HG03457 (cell line): ENCODE results near the gene MCF2L2.
"Not testable (repeated sequence)": the region's sequence is repeated elsewhere in the genome, so short reads cannot be mapped to it uniquely, and the experiment has no call there.

Experiments
- ATAC-seq: cut with Tn5 transposase; IDR thresholded peaks from one replicate; pipeline ENCODE4 v1.9.1; 2021; ENCODE audit warnings: moderate number of reproducible peaks; ENCODE audit not compliant: unreplicated experiment

MCF2L2 gene

DNA sequence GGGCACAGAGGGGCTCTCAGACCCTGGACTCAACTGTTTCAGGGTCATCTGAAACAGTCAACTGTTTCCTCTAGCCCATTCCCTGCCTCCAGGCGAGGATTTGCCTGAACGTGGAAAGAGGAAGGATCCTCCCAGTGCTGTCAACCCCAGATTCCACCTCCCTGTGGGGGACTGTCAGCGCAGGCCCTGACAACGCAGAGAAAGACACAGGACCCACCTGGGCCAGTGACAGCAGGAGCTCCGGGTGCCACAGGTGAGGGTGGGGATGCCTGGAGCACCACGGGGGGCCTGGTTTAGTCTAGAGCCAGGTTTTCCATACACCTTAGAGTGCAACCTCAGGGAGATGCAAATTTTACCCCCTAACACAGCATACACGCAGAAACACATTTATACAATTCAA, 246.3 kb downstream of the MCF2L2 start:
- no peak for ATAC-seq

DNA sequence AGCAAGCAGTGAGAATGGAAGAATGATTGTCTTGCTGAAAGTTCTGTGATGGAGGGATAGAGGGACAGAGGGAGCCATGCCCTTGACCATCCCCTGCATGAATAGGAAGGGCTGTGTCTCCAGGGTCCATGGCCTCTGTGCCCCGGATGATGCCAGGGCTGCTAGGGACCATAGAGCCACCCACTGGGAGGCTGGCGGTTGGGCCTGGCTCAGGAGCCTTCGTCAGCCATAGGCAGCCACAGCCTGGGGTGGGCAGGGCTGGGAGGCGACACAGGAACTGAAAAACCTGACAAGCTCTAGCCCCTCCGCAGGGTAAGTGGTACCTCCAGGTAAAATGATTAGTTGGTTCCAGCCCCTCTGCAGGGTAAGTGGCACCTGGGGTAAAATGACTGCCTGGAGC, 246.8 kb downstream of the MCF2L2 start:
- no peak for ATAC-seq

- no peak for ATAC-seq
Measured at GRCh38 chr3:183180784-183181295, 247.6 kb downstream of the MCF2L2 start.

DNA sequence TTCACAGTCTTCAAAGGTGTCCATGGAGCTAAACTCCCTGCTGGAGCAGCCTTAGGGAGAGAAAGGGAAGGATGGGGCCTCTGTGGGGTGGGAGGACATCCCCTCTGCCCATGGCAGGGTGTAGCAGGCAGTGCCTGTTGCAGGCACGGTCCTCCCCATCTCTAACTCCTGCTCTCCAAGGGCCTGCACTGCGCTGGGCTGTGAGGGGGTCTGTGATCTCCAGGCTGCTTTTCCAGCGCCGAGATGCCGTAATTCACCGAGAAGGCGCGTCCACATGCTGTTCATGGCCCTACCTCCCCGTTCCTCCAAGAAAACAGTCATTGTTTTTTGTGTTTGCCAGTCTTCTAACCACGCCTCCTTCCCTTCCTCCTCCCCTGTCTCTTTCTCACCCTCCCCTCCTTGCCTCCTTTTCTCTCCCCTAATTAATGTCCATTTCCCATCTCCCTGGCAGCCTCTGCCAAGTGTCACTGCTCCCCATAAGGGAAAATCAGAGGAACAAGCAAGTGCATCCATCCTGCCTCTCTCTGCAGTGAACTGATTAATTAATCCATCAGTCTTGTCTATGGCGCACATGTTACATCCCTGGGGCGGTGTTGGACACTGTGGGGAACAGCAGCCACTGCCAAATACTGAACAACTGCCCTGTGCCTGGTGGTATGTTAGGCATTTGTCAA, 248.2 kb downstream of the MCF2L2 start:
- no peak for ATAC-seq

DNA sequence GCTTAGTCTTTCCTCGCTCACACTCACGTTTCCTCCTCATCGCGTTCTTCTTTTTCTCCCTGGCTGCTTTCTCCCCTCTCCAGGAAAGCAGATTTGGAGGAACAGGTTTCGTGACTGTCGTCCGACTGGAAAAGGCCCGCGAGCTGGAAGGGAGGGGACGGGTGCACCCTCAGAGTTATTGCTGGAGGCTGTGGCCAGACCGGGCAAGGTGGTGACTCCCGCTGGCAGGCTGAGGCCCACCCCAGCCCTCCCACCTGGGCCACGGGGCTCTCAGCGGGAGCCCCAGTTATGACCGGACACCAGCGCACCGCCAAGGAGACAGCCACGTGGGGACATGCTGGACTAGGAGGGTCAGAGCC, 248.9 kb downstream of the MCF2L2 start:
- not testable (repeated sequence) for ATAC-seq

DNA sequence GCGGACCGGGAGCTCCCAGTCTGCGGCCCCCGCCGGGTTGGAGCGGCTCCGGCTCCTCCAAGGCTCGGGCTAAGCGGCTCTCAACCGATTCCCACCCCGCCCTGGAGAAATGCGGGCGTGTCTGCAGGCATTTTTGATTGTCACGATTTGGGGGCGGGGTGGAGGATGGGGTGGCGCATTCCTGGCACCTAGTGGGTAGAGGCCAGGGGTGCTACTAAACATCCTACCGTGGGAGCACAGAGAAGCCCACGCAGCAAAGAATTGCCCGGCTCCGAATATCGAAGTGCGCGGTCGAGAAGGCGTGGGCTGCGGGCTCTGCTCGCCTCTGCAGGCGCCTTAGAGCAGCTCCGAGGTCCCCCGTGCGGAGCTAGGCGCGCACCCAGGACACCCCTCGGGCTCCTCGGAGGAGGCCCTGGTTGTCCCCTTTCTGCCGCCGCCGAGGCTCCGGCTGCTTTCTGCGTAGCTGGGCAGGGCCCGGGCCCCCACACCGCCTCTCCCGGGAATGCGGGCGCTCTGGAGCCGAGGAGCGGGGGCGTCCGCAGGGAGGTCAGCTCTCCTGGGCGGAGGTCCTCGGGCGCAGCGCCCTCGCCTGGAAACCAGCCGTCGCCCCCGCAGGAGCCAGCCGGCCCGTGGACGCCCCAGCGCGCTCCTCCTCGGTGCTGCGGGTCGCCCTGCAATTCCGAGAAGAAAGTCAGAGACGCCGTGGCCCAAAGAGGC, 249.4 kb downstream of the MCF2L2 start:
- no peak for ATAC-seq

GRCh38 chr3:183178512-183178832, 249.9 kb downstream of the MCF2L2 start:
- ATAC-seq: no peak

- no peak for ATAC-seq
Measured at GRCh38 chr3:183172051-183172639, 256.3 kb downstream of the MCF2L2 start.

- ATAC-seq: not testable (repeated sequence)
Measured at GRCh38 chr3:183167975-183168374, 260.4 kb downstream of the MCF2L2 start.

DNA sequence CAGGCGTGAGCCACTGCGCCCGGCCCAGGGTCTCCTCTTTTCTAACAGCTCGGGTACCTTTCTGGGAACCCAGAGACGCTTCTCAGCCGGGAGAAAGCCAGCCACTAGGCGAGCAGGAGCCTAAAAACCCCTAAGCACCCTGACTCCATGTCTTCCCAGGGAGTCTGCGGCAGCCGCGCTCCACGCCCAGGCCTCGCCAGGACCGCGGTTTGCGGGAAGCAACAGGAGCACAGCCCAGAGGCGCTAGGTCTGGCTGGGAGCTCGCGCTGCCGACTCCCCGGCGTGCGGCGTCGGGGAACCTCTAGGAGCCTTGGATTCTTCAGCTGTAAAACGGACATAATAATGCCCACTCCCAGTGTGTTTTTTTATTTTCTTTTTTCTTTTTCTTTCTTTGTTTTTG, 264.9 kb downstream of the MCF2L2 start:
- ATAC-seq: no peak

DNA sequence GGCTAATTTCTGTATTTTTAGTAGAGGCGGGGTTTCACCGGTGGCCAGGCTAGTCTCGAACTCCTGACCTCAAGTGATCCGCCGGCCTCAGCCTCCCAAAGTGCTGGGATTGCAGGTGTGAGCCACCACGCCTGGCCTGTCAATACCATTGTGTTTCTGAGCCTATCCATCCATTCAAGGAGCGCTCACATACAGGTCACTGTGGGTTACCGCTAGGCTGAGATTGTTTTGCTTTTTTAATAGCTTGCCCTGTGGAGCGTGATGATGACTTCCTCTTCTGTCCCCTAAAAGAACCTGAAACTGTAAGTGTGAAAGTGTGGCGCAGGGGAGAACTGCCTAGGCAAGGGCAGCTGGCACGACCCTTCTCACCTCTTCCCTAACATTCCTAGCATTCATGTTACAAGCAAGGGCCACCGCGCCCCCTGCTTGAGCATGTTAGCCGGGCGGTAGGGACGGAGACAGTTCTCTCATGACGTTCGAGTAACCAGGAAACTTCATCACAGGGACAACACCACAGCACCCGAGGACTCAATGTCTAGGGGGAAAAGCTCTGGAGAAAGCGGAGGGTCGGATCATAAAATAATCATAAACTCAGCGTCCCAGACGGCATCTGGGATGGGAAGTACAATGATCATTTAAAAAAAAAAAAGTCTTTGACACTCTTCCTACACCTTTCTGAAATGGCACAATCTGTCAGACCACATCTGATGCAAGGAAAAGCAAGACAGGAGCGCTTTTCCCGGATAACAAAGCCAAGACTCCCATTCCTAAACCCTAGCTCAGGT, 266.7 kb downstream of the MCF2L2 start:
- peak; percentile 65 for ATAC-seq

- no peak for ATAC-seq
Measured at GRCh38 chr3:183160616-183161015, 267.8 kb downstream of the MCF2L2 start.

DNA sequence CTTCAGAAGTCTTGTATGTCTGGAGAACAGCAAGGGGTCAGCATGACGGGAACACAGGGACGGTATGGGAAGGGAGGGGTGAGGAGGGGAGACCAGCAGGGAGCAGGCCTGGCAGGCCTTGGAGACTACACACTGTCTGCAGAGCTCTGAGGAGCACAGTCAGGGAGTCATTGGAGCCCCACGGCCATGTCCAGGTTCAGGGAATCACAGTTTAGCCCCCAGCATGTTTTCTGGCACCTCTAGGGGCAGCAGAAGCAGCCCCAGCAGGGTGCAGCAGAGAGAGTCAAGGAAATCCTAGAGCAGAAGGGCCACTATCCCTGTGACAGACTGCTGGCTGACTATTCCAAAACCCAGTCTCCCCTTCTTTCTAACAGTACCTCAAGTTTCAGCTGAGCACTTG, 269.1 kb downstream of the MCF2L2 start:
- ATAC-seq: no peak

DNA sequence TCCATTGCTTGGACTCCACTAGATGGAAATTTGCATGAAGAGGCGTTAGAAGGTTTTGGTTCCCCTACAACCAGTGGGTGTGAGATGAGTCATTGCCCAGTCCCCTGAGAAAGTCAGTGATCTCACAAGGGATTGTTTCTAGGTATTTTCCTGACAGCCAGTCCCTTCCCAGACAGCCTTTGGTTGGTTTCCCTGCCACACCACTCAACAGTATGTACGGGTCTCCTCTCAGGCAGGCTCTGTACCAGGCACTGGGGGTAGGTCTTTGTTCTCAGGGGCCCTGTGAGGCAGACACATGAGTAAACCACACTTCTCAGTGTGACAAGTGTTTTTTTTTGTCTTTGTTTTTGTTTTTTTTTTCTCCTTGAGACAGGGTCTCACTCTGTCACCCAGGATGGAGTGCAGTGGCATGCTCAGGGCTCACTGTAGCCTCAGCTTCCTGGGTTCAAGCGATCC, 269.8 kb downstream of the MCF2L2 start:
- peak; percentile 65 for ATAC-seq

- peak; percentile 13 for ATAC-seq
Measured at GRCh38 chr3:183158113-183158512, 270.3 kb downstream of the MCF2L2 start.

GRCh38 chr3:183156266-183156665, 272.2 kb downstream of the MCF2L2 start:
- ATAC-seq: no peak

- no peak for ATAC-seq
Measured at GRCh38 chr3:183155499-183155898, 272.9 kb downstream of the MCF2L2 start.

DNA sequence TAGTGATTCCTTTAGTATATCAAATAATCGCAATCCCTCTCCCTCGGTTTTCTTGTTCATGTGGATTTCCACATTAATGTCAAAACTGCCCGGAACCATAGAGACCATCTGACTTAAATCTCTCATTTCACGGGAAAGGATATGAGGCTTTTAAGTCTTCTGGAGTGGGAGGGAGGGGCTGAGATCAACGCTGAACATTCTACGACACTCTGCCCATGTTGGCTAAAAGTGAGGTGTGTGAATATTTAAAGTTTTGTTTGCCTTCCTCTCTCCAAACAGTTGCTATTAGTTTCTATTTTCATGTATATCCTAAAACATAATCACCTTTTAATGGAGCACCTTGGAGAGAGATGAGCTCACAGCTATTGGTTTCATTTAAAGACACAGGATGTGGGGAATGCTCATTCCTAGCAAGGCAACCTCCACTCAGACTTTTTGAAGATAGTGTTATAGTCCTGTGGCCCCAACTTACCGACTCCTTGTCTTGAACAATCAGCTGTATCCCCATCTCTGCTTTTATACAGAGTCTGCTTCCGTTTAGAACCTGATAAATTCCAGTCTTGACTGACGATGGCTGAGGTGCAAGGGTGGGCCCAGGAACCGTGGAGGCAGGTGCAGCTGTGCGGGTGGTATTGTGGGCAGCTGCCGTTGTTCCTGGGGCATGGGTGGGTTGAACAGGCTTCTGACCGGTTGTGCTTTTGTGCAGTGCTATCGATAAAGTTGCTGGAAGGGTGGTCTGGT, 275.0 kb downstream of the MCF2L2 start:
- ATAC-seq: no peak

DNA sequence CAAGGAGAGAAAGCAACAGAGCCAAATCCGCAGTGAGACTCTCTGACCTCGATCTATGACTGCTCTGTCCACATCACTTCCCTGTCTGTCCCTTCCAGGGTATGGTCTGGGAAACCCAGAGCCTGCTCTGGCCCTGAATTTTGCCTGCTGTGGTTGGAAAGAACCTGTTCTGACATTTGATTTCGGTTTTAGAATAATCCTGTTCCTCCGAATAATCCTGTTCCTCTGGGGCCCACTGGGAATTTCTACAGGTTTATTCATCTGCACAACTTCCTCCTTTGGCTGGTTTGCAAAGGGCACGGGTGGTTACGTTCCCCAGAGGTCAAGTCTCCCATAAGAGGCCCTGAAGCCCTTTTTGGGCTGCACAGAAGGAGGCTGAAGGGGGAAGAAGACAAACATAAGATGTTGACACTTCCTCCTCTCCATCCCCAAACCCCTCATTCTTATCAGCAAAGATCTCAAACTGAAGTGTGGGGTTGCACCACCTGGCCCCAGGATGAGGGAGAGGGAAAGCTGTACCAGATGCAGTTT, 276.5 kb downstream of the MCF2L2 start:
- no peak for ATAC-seq

GRCh38 chr3:183151086-183151485, 277.3 kb downstream of the MCF2L2 start:
- no peak for ATAC-seq
